ENCODE data around the gene ASCL4. TPM values are rescaled to one million over a fixed set of nuclear protein-coding genes. Genes with fewer than 3 reads are reported as not detected.

ASCL4 gene
- total and polyA plus RNA-seq, 9 of the 15 experiments (the other 6 are each of a cell fraction or from before 2014, with no cell fraction given) = not detected

DNA sequence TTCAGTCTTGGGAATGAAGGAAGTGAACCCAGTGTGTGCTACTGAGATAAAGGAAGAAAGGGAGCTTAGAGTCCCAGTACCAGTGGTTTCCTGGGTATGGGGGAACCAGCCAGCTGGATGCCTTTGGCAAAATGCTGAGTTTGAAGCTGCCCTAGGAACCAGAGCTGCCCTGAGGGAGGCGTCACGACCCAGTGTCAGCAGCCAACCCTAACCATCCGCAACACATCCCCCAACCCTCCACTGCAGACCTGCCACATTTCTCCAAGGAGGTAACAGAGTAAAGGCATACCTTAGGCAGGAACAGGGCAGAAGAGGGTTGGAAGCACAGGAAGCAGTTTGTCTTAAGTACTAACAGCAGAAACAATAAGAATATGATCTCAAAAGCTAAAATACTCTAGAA is 42.1 kb upstream of the ASCL4 start:
- no peak for FAIRE-seq
- BruUV-seq (replicated peaks) = no TSS peak
- Histone ChIP-seq H3K9me1 (ENCODE audit: control insufficient read depth, insufficient read depth, low read length) (peaks cover 3% of the 10 kb centered on the region), H2AFZ (ENCODE audit: low read depth, low read length) (no peak overlapping the region), H3K27ac (ENCODE audit: extremely low read depth, low read depth, low read length) (no peak overlapping the region), H4K20me1 (replicated peaks; ENCODE audit: control insufficient read depth, insufficient read depth, low read length) (no peaks in the 10 kb centered on the region; the same call in 1 of the 2 replicates), H3K9me3 (replicated peaks; ENCODE audit: control insufficient read depth, insufficient read depth, low read depth, low read length) (no peaks in the 10 kb centered on the region), H3K79me2 (ENCODE audit: control insufficient read depth, insufficient read depth, low read length) (no peaks in the 10 kb centered on the region), H3K36me3 (ENCODE audit: control insufficient read depth, insufficient read depth, low read length) (peaks cover 44% of the 10 kb centered on the region), H3K4me1 (replicated peaks in 1 of 2; ENCODE audit: control insufficient read depth in 2 of 2, insufficient read depth in 2 of 2, low read length in 2 of 2) (no peaks in the 10 kb centered on the region), H3K27me3 (ENCODE audit: control insufficient read depth in 2 of 2, insufficient read depth in 2 of 2, low read length in 2 of 2) (no peaks in the 10 kb centered on the region), H3K4me3 (no peak overlapping the region), H3K9ac (ENCODE audit: insufficient read depth in 1 of 2, low read depth in 2 of 2, low read length in 2 of 2) (peak overlapping the region in 1 of 2 experiments; percentile 42; a peak in 1 of 4 replicates), H3K4me2 (ENCODE audit: insufficient read depth, low read length) (no peak overlapping the region)
- POLR2A ChIA-PET = no interaction called here
- intact Hi-C loops (cut with micrococcal nuclease) (no loop called here), in situ Hi-C loops (cut with MboI) (no loop called here)
- peak; percentile 50 for ATAC-seq
- no peak for DNase-seq (ENCODE audit: extremely low read depth in 1 of 4, low spot score in 3 of 4)
- 71% methylated on average over 3 of the region's 3 CpGs for whole genome bisulfite sequencing (ENCODE audit: insufficient coverage, low coverage, missing lambda C conversion rate)
- CTCF ChIA-PET (ENCODE audit: low intra/inter-chr PET ratio) = no interaction called here
- no peak for TF ChIP-seq ETV5 (CRISPR knock-in tag; IDR thresholded peaks at IDR 0.05; ENCODE audit: low read depth)
- TF ChIP-seq TAL1 (IDR thresholded peaks at IDR 0.05) = no peak
- TF ChIP-seq ZNF217 (CRISPR knock-in tag; IDR thresholded peaks at IDR 0.05) = no peak
- no peak for TF ChIP-seq KLF10 (CRISPR knock-in tag; IDR thresholded peaks at IDR 0.05)
- TF ChIP-seq CBFA2T3 (IDR thresholded peaks at IDR 0.05) = no peak
- TF ChIP-seq, protein P1, sequence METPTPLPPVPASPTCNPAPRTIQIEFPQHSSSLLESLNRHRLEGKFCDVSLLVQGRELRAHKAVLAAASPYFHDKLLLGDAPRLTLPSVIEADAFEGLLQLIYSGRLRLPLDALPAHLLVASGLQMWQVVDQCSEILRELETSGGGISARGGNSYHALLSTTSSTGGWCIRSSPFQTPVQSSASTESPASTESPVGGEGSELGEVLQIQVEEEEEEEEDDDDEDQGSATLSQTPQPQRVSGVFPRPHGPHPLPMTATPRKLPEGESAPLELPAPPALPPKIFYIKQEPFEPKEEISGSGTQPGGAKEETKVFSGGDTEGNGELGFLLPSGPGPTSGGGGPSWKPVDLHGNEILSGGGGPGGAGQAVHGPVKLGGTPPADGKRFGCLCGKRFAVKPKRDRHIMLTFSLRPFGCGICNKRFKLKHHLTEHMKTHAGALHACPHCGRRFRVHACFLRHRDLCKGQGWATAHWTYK (CRISPR knock-in tag; IDR thresholded peaks at IDR 0.05) = no peak
- TF ChIP-seq RFX7 (CRISPR knock-in tag; IDR thresholded peaks at IDR 0.05) = no peak
- TF ChIP-seq RBM15 (IDR thresholded peaks at IDR 0.05; ENCODE audit: insufficient read depth, low read length) = no peak
- TF ChIP-seq SAFB2 (IDR thresholded peaks at IDR 0.05; ENCODE audit: borderline replicate concordance, low read depth, low read length, severe bottlenecking) = no peak
- TF ChIP-seq ZNF589 (CRISPR knock-in tag; IDR thresholded peaks at IDR 0.05; ENCODE audit: low read depth) = no peak
- TF ChIP-seq, protein P2, sequence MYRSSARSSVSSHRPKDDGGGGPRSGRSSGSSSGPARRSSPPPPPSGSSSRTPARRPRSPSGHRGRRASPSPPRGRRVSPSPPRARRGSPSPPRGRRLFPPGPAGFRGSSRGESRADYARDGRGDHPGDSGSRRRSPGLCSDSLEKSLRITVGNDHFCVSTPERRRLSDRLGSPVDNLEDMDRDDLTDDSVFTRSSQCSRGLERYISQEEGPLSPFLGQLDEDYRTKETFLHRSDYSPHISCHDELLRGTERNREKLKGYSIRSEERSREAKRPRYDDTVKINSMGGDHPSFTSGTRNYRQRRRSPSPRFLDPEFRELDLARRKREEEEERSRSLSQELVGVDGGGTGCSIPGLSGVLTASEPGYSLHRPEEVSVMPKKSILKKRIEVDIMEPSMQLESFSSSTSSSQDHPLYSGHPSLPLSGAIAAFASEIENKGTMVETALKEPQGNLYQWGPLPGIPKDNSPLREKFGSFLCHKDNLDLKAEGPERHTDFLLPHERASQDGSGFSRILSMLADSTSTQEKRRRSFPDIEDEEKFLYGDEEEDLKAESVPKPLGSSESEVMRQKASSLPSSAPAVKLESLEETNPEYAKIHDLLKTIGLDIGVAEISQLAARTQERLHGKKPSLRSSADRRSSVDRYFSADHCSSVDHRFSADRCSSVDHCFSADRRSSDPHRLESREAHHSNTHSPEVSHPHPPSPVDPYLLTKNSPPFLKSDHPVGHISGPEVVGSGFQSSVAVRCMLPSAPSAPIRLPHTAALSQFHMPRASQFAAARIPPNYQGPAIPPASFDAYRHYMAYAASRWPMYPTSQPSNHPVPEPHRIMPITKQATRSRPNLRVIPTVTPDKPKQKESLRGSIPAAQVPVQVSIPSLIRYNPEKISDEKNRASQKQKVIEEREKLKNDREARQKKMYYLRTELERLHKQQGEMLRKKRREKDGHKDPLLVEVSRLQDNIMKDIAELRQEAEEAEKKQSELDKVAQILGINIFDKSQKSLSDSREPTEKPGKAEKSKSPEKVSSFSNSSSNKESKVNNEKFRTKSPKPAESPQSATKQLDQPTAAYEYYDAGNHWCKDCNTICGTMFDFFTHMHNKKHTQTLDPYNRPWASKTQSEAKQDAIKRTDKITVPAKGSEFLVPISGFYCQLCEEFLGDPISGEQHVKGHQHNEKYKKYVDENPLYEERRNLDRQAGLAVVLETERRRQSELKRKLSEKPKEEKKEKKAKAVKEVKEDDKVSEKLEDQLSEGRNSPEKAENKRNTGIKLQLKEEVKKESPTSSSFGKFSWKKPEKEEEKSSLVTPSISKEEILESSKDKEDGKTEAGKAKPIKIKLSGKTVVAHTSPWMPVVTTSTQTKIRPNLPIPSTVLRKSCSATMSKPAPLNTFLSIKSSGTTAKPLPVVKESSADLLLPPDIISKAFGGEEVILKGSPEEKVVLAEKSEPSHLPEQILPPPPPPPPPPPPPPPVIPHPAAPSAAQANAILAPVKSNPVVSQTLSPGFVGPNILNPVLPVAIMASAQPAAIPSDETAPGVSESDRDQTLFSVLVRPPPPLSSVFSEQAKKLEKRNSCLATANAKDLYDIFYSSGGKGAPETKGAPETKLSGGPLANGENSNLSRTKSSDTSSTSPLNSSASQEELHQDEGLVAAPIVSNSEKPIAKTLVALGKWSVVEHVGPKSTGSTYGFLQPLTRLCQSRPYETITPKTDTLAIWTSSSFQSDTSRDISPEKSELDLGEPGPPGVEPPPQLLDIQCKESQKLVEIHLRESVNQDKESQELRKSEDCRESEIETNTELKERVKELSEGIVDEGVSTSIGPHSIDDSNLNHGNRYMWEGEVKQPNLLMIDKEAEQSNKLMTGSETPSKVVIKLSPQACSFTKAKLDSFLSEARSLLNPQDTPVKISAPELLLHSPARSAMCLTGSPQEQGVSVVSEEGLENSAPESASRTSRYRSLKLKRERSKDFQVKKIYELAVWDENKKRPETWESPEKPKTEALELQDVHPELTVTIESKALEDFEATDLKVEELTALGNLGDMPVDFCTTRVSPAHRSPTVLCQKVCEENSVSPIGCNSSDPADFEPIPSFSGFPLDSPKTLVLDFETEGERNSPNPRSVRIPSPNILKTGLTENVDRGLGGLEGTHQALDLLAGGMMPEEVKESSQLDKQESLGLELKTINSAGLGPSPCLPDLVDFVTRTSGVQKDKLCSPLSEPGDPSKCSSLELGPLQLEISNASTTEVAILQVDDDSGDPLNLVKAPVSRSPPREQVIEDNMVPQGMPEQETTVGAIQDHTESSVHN (IDR thresholded peaks at IDR 0.05; ENCODE audit: borderline replicate concordance in 1 of 2, low read depth in 1 of 2) = no peak

All from K562 (cell line).